Amniotic stem cell (primary cell): ENCODE data around the gene IL36B.

Experiments used
- DNase-seq: peaks from one replicate; lab custom pipeline; 2025; lab: John Stamatoyannopoulos, UW

Gene IL36B

DNA sequence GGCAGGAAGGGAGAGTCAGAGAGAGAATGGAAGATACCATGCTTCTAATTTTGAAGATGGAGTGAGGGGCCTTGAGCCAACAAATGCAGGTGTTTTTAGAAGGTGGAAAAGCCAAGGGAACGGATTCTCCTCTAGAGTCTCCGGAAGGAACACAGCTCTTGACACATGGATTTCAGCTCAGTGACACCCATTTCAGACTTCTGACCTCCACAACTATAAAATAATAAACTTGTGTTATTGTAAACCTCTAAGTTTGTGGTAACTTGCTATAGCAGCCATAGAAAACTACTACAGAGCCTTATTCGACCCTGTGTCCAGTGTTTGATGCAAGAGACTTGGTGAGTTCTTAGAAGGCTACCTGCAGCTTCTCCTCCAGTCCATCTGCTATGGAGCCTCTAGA is 22.9 kb upstream of the IL36B start:
- no peak for DNase-seq

DNA sequence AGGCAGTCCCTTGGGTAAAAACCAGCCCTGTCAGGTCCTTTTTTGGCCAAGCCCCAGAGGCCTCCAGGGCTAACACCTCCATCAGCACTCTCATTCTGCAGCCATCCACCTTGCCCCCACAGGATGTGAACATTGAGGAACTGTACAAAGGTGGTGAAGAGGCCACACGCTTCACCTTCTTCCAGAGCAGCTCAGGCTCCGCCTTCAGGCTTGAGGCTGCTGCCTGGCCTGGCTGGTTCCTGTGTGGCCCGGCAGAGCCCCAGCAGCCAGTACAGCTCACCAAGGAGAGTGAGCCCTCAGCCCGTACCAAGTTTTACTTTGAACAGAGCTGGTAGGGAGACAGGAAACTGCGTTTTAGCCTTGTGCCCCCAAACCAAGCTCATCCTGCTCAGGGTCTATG is 22.4 kb upstream of the IL36B start:
- no peak for DNase-seq

DNA sequence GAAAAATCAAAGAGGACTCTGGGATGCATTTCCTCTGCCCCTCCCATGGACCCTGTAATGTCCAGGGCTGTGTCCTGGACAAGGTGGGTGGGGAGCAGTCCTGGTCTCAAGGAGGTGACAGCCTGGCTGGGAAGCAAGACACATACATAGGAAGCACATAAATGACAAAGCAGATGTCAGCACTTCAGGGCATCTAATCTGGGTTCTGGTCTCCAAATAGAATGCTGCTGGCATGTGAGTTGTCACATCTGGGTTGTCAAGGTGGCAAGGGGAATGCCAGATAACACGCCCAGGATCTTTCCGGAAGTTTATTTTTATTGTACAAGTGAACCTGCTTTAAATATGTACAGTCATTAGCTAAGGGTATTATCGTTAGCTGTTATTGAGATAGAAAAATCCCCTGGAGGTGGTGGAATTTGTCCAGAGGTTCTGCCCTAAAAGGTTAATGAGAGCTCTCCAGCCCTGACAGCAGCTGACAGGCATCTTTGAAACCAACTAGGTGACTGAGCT is 20.7 kb upstream of the IL36B start:
- no peak for DNase-seq

DNA sequence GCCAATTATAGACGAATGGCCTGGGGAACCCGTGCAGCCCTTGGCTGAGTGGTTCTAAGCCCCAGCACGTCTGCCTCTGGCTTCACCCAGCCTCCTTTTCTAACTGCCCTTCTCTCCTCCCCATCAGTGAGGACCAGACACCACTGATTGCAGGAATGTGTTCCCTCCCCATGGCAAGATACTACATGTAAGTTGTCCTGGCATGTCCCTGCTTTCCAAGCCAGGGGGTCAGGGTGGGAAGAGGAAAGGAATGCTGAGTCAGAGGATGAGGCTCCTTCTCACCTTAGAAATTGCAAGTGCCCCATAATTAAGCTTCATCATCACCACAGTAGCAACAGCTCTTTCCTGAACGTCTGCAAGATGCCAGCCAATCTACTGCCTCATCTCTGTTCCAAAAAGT is 19.9 kb upstream of the IL36B start:
- DNase-seq = no peak

DNA sequence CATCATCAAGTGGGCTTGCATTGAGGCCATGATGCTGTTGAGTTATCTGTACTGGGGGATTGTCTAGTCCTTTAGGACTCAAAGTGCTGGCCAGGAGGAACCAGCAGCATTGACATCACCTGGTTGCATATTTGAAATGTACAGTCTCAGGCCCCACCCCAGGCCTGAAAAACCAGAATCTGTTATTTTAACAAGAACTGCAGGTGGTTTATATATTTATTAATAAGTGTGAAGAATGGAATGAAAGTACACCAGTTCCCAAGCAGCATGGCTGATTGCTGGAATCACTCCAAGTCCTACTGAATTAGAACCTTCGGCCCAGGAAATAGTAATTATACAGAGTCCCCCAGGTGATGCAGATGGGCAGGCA is 17.9 kb upstream of the IL36B start:
- DNase-seq = no peak

DNA sequence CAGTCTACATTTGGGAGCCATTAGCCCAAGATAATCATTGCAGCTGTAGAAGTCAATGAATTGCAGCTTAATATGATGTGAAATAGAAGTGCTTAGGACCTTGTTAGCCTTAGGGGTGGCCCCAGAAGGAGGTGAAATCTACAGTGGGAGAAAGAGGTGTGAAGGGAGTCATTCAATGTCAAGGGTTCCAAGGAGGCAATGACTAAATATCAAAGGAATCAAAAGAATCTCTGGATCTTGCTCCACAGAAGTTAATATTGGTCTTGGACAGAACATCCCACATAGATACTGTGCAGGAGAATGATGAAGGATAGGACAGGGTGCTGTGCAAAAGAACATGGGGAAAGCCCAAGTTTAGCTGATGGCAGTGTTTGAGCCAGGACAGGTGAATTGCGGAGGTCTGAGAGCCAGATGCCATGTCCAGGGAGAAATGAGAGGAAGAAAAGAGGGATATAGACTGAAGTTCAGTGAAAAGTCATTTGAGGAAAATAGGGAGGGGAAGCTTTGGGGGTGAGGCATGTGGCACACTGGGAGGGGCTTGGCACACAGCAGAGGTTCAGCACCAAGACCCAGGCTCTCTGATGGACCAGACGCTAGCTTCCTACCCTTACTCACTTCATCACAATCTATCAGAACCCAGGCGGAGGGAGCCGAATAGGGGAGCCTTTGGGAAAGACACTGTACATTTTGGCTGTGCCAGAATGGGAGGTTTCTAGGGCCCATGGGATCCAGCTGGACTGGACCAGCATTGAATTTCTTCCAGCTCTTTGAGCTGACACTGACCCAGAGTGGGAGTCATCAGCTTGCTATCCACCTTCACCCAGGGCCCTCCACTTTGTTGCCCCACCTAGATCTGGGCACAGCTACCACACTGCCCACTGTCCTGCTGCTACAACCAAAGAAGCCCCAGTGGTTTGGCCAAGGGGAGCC is 17.3 kb upstream of the IL36B start:
- DNase-seq = no peak

DNA sequence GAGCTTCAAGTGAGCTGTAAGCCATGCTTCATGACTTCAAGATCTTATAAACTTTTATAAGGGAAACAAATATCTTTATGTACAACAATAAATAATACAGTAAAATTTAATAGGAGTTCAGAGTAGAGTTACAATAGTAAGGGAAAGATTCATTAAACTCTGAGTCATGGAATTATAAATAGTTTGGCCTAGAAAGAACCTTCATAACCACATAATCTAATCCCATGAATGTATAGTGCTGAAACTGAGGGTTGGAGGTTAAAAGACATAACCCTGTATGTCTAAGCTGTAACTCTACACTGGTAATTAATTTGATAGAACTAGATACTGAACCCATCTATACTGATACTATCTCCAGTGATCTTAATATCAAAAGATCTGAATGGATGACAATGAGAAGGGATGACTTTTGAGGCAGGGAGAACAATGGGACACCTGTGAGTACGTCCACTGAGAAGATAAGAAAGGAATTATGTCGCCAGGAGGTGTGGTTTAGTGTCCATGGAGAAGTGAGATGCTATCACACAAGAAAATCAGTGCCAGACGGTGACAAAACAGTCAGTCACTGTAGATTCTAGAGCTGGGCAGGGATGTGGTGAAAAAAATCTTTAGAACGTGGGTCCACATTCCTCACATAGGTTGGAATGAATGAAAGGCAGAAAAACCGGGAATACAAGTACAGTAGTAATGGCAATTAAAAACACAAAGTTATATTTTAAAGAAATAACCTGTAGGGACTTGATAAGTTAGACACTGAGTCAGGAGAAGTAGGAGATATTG is 16.2 kb upstream of the IL36B start:
- no peak for DNase-seq

DNA sequence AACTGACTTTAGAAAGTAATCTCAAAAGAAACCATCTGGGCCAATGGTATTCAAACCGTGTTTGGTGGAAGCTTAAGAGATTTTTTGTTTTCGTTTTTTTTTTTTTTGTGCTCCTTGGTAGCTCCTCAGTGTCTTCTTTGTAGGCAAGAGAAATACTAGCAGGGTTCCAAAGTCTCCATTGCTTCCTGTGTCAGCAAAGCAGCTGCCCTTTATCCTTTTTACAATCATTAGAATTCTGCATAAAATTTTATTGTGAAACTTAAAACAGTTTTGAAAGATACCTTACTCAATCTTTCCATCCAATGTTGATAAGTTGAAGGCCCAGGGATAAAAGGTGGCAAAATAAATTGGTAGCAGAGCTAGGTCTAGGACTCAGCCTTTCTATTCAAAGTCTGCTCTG is 15.6 kb upstream of the IL36B start:
- no peak for DNase-seq

DNA sequence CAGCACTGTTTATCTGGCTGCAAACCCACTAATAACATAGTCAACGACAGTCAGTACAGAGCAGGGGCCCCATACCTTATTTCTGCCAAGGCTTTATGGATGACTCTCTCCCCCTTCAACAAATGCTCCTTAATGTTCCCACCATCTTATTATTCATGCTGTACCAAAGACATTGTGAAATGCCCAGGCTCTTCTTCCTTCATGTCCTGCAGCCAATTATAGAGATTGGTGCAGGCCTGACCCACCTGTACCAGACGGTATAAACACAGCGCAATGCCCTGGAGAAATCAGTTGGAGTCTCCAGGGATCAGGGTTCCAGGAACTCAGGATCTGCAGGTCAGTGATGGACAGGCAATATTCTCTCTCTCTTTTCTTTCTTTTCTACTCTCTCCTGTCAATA is 15.0 kb upstream of the IL36B start, which contains the start of gene IL1F10:
TSS of gene IL1F10 (plus strand) at position 290 of the 400 bp plus-strand sequence. CDS start 4,769 bp downstream, outside the sequence.
- DNase-seq = no peak

DNA sequence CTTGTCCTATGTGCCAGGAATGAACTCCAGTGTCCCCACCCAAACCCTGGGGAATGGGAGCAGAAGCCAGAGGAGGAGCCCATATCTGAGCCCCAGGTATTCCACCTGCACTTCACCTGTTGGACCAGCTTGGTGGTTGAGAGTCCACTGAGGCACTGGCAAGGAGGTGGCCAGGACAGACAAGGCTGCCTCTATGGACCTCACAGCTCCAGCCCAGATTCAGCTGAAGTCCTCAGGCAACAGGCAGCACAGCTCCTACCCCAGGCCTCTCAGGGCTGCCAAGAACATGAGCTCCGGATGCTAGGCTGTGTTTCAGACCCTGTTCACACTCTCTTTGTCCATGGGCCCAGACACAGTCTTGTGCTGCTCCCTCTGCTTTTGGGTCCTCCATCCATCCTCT is 12.2 kb upstream of the IL36B start:
- no peak for DNase-seq

DNA sequence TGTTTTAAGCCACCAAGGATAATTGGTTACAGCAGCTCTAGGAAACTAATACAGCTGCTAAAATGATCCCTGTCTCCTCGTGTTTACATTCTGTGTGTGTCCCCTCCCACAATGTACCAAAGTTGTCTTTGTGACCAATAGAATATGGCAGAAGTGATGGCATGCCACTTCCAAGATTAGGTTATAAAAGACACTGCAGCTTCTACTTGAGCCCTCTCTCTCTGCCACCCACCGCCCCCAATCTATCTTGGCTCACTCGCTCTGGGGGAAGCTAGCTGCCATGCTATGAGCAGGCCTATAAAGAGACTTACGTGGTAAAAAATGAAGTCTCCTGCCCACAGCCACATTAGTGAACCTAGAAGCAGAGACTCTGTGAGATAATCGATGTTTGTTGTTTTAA is 11.6 kb upstream of the IL36B start:
- no peak for DNase-seq

DNA sequence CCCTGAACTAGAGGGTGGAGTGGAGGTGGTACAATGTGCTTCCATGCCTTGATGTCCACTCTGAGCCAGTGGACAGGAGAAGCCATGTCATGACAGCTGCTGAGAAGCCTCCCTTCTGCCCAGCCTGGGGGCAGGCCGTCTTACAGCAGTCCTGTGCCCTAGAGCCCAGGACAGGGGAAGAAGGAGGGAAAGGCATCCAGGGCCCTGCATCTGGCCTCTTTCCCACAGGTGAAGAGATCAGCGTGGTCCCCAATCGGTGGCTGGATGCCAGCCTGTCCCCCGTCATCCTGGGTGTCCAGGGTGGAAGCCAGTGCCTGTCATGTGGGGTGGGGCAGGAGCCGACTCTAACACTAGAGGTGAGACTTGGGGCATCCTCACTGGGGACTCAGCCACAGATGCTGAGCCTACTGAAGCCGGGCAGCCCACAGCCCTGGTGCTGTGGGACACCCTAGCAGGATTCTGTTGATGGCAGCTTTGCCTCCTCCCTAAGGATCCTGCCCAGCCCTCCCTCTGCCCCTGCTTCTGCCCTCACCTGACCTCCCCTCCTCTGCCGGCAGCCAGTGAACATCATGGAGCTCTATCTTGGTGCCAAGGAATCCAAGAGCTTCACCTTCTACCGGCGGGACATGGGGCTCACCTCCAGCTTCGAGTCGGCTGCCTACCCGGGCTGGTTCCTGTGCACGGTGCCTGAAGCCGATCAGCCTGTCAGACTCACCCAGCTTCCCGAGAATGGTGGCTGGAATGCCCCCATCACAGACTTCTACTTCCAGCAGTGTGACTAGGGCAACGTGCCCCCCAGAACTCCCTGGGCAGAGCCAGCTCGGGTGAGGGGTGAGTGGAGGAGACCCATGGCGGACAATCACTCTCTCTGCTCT is 9.5 kb upstream of the IL36B start:
- DNase-seq = no peak

DNA sequence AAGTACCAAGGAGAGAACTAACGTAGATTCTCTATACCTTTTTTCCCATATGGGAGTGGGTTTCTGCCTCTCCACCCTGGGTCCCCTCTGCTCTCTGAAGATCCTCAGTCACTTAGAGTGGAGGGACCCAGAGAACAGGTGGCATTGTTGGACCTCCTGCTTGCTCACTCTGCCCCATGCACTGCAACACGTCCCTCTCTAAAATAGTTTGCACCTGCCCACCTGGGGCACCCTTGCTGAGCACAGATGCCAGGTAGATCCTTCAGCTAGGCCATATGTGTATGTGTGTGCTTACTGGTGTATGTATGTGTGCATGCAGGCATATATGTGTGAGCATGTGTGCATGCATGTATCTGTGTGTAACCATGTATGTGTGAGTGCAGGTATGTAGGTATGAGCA is 8.6 kb upstream of the IL36B start:
- no peak for DNase-seq

DNA sequence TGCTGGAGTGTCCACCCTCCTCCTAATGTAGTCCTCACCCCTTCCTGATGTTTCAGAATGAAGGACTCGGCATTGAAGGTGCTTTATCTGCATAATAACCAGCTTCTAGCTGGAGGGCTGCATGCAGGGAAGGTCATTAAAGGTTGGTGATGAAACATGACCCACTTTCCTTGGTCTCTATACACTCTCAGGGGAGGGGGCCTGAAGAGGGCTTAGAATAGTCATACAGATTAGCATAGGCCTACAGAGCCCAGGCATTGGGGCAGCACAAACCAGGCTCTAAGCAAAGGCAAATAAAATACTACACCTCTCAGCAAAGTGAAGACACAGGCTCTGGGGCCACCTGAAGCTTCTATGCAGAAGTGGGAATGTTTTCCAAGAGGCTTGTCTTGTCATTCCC is 8.1 kb upstream of the IL36B start:
- no peak for DNase-seq

DNA sequence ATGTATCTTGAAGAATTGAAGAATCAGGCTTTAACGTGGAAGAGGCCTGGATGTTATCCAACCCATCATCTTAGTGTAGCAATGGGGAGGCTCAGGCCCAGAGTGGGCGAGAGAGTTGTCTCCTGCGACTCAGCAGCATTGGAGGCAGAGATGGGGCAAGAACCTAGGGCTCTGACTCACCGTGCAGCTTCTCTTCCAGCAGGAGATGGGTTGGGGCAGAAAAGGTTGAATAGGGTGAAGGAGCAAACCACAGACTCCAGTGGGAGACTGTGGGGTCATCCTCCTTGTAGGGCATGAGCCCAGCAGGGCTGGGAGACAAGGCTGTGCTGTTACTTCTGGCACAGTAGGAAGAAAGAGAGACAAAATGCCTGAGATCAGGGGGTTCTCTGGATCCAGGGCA is 7.7 kb upstream of the IL36B start:
- no peak for DNase-seq

DNA sequence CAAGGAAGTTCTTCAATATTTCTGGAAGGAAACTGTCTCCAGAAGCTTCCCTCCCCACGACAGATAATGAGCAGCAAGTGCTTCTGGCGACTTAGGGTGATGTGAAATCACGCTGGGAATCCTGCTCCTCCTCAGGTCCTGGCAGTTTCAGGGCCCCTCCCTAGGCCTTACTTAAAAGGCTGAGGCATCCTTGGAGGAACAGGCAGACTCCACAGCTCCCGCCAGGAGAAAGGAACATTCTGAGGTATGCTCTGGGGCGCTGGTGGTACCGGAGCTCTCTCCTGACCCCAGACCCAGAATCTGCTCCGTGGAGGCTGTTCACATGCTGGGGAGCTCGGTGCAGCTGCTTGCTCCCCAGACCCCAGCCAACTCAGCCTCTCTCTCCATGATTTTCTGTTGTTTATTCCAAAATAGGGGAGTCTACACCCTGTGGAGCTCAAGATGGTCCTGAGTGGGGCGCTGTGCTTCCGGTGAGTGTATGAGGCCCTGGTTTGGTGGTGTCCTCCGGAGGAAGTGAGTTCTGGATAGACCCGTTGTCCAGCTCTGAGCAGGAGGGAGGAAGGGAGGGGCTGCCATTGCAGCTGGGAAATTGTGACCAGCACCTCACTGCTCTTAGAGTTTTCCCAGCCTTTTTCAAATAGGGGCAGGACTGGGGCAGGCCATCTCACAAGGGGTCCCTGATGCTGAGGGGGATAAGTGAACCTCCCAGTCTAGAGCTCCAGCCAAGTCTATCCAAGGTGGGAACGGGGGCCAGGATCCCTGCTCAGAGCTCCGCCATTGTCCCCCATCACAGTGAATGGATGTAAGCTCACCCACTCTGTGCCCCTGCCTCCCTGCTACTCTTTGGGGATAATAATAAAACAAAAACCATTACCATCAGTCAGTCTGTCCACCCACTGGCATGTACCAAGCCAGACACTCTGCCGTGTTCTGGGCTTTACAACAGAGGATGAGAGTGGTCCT is 6.6 kb upstream of the IL36B start, which contains the start of gene IL36RN:
TSS of gene IL36RN (plus strand) at position 201 of the 963 bp plus-strand sequence. CDS start at position 442, 241 bp downstream.
- no peak for DNase-seq

DNA sequence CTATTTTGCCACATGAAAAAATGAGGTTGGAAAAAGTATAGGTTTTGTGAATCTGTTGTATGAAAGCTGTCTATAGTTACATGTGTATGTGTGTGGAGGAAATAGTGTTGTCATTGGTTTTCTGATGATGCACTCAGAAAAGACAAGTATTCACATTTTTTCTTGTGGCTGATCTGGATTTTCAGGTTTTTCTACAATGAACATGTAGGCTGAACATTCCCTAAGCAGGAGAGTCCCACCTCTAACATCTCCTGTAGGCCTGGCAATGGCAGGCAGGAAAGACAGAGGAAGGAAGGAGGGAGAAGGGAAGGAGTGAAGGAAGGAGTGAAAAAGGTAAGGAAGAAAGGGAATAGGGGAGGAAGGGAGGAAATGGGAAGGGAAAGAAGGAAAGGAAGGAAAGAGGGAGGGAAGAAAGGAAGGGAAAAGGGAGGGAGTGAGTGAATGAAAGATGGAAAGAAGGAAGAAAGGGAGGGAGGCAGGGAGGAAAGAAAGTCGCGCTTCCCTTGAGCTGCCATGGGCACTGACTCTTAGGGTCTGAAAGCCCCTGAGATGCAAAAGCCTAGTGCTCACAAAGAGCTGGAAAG is 5.8 kb upstream of the IL36B start:
- no peak for DNase-seq

DNA sequence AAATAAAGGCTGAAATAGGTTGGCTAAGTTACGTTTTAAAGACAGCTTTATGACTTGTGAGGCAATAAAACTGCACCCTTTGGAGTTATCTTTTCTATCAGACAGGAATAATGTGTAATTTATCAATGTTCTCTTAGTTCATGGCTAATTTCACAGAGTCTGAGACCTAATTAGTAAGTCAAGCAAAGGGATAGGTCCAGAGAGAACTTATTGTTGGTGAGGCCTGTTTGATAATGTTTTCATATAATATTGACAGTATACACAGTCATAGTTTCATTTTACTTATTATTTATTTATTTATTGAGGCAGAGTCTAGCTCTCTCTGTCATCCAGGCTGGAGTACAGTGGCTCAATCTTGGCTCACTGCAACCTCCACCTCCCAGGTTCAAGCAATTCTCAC is 4.5 kb upstream of the IL36B start:
- DNase-seq = no peak

DNA sequence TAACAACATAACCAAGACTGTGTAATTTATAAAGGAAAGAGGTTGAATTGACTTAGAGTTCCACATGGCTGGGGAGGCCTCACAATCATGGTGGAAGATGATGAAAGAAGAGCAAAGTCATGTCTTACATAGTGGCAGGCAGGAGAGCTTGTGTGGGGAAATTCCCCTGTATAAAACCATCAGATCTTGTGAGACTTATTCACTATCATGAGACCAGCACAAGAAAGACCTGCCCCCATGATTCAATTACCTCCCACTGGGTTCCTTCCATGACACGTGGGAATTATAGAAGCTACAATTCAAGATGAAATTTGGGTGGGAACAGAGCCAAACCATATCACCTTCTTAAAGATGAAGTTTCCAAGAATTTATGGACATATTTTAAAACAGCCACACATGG is 3.9 kb upstream of the IL36B start:
- DNase-seq = no peak

DNA sequence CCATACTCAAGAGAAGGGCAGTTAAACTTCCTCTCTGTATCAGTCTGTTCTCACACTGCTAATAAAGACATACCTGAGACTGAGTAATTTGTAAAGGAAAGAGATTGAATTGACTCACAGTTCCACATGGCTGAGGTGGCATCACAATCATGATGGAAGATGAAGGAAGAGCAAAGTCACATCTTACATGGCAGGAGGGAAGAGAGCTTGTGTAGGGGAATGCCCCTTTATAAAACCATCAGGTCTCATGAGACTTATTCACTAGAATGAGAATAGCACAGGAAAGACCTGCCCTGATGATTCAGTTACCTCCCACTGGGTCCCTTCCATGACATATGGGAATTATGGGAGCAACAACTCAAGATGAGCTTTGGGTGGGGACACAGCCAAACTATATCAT is 1.4 kb upstream of the IL36B start:
- no peak for DNase-seq
